GM12878 (cell line): ENCODE measurements around the gene MEGF6. TPM values are rescaled to one million over a fixed set of nuclear protein-coding genes. Genes with fewer than 3 reads are reported as not detected.

Experiments
- ATAC-seq: fragments of 200-7000 bp; cut with Tn5 transposase; 3 replicates; pipeline ENCODE4 v1.9.1; 2020; ENCODE audit warnings: mild to moderate bottlenecking, moderate library complexity
- BruUV-seq: library from RNA; stranded (reverse); fragments of 400-500 nt; replicated peaks from 2 replicates; lab custom pipeline; 2021; lab: Mats Ljungman, UMichigan
- CTCF ChIA-PET: fragments of 300-600 bp; sonication (Branson Sonifier 250); formaldehyde crosslinking; extraction: SDS; loops from one replicate; lab custom pipeline; 2021; ENCODE audit warnings: inconsistent platforms; lab: Yijun Ruan, JAX
- POLR2A ChIA-PET: fragments of 350-600 bp; formaldehyde crosslinking; extraction: SDS; loops from one replicate; lab custom pipeline; 2021; ENCODE audit warnings: inconsistent platforms; lab: Charles Lee
- RAD21 ChIA-PET: fragments of 300-600 bp; sonication (Branson Sonifier 250); formaldehyde crosslinking; loops from one replicate; lab custom pipeline; 2023; ENCODE audit warnings: antibody characterized with exemption; ENCODE audit not compliant: unreplicated experiment; lab: Charles Lee
- SMC1A ChIA-PET: fragments of 300-600 bp; sonication (Branson Sonifier 250); formaldehyde crosslinking; loops from one replicate; lab custom pipeline; 2023; ENCODE audit not compliant: unreplicated experiment, uncharacterized antibody; lab: Charles Lee
- DNase-seq: peaks from one replicate; pipeline ENCODE4 v3.0.0-alpha.2; 2011; ENCODE audit warnings: low read depth, low spot score
- FAIRE-seq: peaks from 3 replicates; lab custom pipeline; 2011; peaks lifted over from hg19 to GRCh38; lab: Jason Lieb, UNC
- H2AFZ ChIP-seq: 2 replicates; pipeline ENCODE4 v1.6.0; 2011; ENCODE audit warnings: low read depth, low read length, control low read depth; ENCODE audit not compliant: control insufficient read depth
- H3K27ac ChIP-seq: 2 replicates; pipeline ENCODE4 v1.5.1; 2011; ENCODE audit warnings: control low read depth; ENCODE audit not compliant: control insufficient read depth, insufficient read depth
- H3K27me3 ChIP-seq, 2 experiments: replicated peaks in 1 of 2; 2 replicates each; pipeline versions ENCODE4 v1.6.0 to v1.6.1; 2011; ENCODE audit warnings: low read length in 1 of 2; ENCODE audit not compliant: control insufficient read depth in 2 of 2, insufficient read depth in 2 of 2
- H3K36me3 ChIP-seq, 2 experiments: 2 replicates each; pipeline ENCODE4 v1.5.1; 2011; ENCODE audit warnings: low read length in 1 of 2; ENCODE audit not compliant: control insufficient read depth in 2 of 2, insufficient read depth in 2 of 2
- H3K4me1 ChIP-seq: 2 replicates; pipeline ENCODE4 v1.6.1; 2011; ENCODE audit warnings: mild to moderate bottlenecking, low read length, moderate library complexity, mixed read lengths; ENCODE audit not compliant: control insufficient read depth, insufficient read depth
- H3K4me2 ChIP-seq: 2 replicates; pipeline ENCODE4 v1.6.0; 2011; ENCODE audit warnings: control low read depth; ENCODE audit not compliant: control insufficient read depth, insufficient read depth
- H3K4me3 ChIP-seq: fragments of 200-600 bp; sonication (generic); 2 replicates; pipeline ENCODE4 v1.5.1; 2016
- H3K79me2 ChIP-seq: 2 replicates; pipeline ENCODE4 v1.6.0; 2011; ENCODE audit warnings: low read length; ENCODE audit not compliant: control insufficient read depth, insufficient read depth
- H3K9ac ChIP-seq: 2 replicates; pipeline ENCODE4 v1.8.0; 2011; ENCODE audit warnings: low read length, control low read depth, mixed read lengths; ENCODE audit not compliant: control insufficient read depth, insufficient read depth
- H3K9me3 ChIP-seq: replicated peaks from 3 replicates; pipeline ENCODE4 v1.5.1; 2011; ENCODE audit warnings: mild to moderate bottlenecking, low read length; ENCODE audit not compliant: control insufficient read depth, insufficient read depth
- H4K20me1 ChIP-seq: 2 replicates; pipeline ENCODE4 v1.6.0; 2011; ENCODE audit not compliant: control insufficient read depth, insufficient read depth
- BMI1 ChIP-seq: fragments of 450-650 bp; IDR thresholded peaks from 2 replicates; pipeline ENCODE4 v1.6.1; 2016; ENCODE audit warnings: mild to moderate bottlenecking, moderate library complexity, borderline replicate concordance
- FOXM1 ChIP-seq: IDR thresholded peaks from 2 replicates; pipeline ENCODE4 v1.6.1; 2012; ENCODE audit warnings: low read depth, mild to moderate bottlenecking, inconsistent platforms, low read length, moderate library complexity
- RBBP5 ChIP-seq: fragments of 200-600 bp; sonication (generic); conservative IDR thresholded peaks from 2 replicates; pipeline ENCODE4 v1.6.1; 2016
- ZBED1 ChIP-seq: IDR thresholded peaks from 2 replicates; pipeline ENCODE4 v1.6.1; 2016; ENCODE audit warnings: borderline replicate concordance
- WGBS: methylation state at CpG from one replicate; pipeline ENCODE4 v1.1.6; 2016; ENCODE audit warnings: low lambda C conversion rate; ENCODE audit not compliant: insufficient replicate concordance, insufficient coverage; ENCODE audit errors: missing lambda C conversion rate; 5-methylcytosine and 5-hydroxymethylcytosine counted together
- in situ Hi-C: fragments of 300-500 bp; cut with MboI; formaldehyde crosslinking; loops from 9 replicates; pipeline ENCODE4 v1.14.3; 2018; ENCODE audit warnings: mixed read lengths
- intact Hi-C: fragments of 100-400 bp; cut with micrococcal nuclease; formaldehyde crosslinking; loops from one replicate; pipeline ENCODE4 v1.14.2; 2022; ENCODE audit not compliant: unreplicated experiment
- polyA plus RNA-seq, 11 experiments: library from polyadenylated mRNA; depleted of rRNA in 4 of 11; unstranded in 6 of 11; stranded (reverse) in 5 of 11; fragments of >200 nt; fragmentation: Nextera tagmentation in 4 of 11; fragmentation: Illumina TruSeq in 1 of 11; extraction: Ambion mirVana in 4 of 11; extraction: Trizol in 1 of 11; gene quantifications; 1 replicate in 1 of 11; 2 replicates in 10 of 11; pipeline versions ENCODE4 v1.2.1 to v1.2.3, GENCODE V29; 2011 to 2016; ENCODE audit warnings: inconsistent platforms in 2 of 11, missing spikeins in 2 of 11, low read depth in 1 of 11
- total RNA-seq, 4 experiments: library from RNA; depleted of rRNA in 3 of 4; stranded (reverse); fragments of >200 nt in 3 of 4; fragmentation: Illumina TruSeq in 1 of 4; extraction: Trizol in 1 of 4; gene quantifications; 2 replicates each; pipeline versions ENCODE4 v1.2.1 to v1.2.3, GENCODE V29; 2013 to 2021

Gene MEGF6
- total and polyA plus RNA-seq, 10 of the 15 experiments (the other 5 are each of a cell fraction or from before 2014, with no cell fraction given): 0.03 to 0.41 TPM; not detected in 8

GRCh38 chr1:3475839-3476573 is 135.3 kb downstream of the MEGF6 start:
- TF ChIP-seq ZBED1: no peak
- TF ChIP-seq BMI1: no peak
- no peak for TF ChIP-seq FOXM1
- in situ Hi-C loops (no loop called here), intact Hi-C loops (no loop called here)
- BruUV-seq: no TSS peak
- Histone ChIP-seq H3K36me3 (no peaks in the 10 kb centered on the region), H3K9ac (no peak overlapping the region), H2AFZ (no peak overlapping the region), H3K9me3 (no peaks in the 10 kb centered on the region), H3K4me2 (no peak overlapping the region), H4K20me1 (no peaks in the 10 kb centered on the region), H3K79me2 (no peaks in the 10 kb centered on the region), H3K27ac (no peak overlapping the region), H3K4me1 (no peaks in the 10 kb centered on the region), H3K4me3 (no peak overlapping the region), H3K27me3 (no peaks in the 10 kb centered on the region)
- CTCF ChIA-PET: no interaction called here
- SMC1A ChIA-PET: no interaction called here
- POLR2A ChIA-PET: no interaction called here
- no peak for FAIRE-seq
- RAD21 ChIA-PET: no interaction called here
- no peak for ATAC-seq
- DNase-seq: no peak
- 41% methylated on average over 14 of the region's 14 CpGs for WGBS

GRCh38 chr1:3474421-3474820 is 136.9 kb downstream of the MEGF6 start:
- RAD21 ChIA-PET: no interaction called here
- Histone ChIP-seq H2AFZ (no peak overlapping the region), H3K27ac (no peak overlapping the region), H3K4me2 (no peak overlapping the region), H4K20me1 (no peaks in the 10 kb centered on the region), H3K36me3 (no peaks in the 10 kb centered on the region), H3K9ac (no peak overlapping the region), H3K9me3 (no peaks in the 10 kb centered on the region), H3K27me3 (no peaks in the 10 kb centered on the region)
- FAIRE-seq: no peak
- 3% methylated on average over 7 of the region's 10 CpGs for WGBS
- in situ Hi-C loops: no loop called here
- intact Hi-C loops: no loop called here
- POLR2A ChIA-PET: no interaction called here
- no peak for ATAC-seq
- SMC1A ChIA-PET: no interaction called here
- TF ChIP-seq RBBP5: no peak
- TF ChIP-seq, all 136 proteins: peak for 0
- DNase-seq: no peak
- CTCF ChIA-PET: no interaction called here
- Histone ChIP-seq H3K4me3 (no peak overlapping the region), H3K4me1 (no peaks in the 10 kb centered on the region), H3K79me2 (no peaks in the 10 kb centered on the region)
- BruUV-seq: no TSS peak
